NT2/D1 (cell line): ENCODE measurements around the gene SCP2.

Source experiments
- SUZ12 ChIP-seq: IDR thresholded peaks from 2 replicates; pipeline ENCODE4 v1.6.1; 2011; ENCODE audit not compliant: insufficient read length, insufficient read depth; ENCODE audit errors: extremely low read depth
- YY1 ChIP-seq: IDR thresholded peaks from 2 replicates; pipeline ENCODE4 v1.6.1; 2011; ENCODE audit not compliant: insufficient read length, insufficient read depth
- ZNF274 ChIP-seq: IDR thresholded peaks from 2 replicates; pipeline ENCODE4 v1.6.1; 2011; ENCODE audit warnings: mild to moderate bottlenecking, low read depth, low read length

GRCh38 chr1:52963101-52963500 lies 36.0 kb downstream of the SCP2 start:
- no peak for TF ChIP-seq ZNF274
- no peak for TF ChIP-seq YY1
- TF ChIP-seq SUZ12: no peak
